T-helper 2 cell (primary cell): Measurements from ENCODE around the gene IKZF2.

Experiments used
- DNase-seq, 5 experiments: peaks; one replicate each; pipeline versions ENCODE4 v3.0.0 to v3.0.0-alpha.2; 2012 to 2022

IKZF2 gene

DNA sequence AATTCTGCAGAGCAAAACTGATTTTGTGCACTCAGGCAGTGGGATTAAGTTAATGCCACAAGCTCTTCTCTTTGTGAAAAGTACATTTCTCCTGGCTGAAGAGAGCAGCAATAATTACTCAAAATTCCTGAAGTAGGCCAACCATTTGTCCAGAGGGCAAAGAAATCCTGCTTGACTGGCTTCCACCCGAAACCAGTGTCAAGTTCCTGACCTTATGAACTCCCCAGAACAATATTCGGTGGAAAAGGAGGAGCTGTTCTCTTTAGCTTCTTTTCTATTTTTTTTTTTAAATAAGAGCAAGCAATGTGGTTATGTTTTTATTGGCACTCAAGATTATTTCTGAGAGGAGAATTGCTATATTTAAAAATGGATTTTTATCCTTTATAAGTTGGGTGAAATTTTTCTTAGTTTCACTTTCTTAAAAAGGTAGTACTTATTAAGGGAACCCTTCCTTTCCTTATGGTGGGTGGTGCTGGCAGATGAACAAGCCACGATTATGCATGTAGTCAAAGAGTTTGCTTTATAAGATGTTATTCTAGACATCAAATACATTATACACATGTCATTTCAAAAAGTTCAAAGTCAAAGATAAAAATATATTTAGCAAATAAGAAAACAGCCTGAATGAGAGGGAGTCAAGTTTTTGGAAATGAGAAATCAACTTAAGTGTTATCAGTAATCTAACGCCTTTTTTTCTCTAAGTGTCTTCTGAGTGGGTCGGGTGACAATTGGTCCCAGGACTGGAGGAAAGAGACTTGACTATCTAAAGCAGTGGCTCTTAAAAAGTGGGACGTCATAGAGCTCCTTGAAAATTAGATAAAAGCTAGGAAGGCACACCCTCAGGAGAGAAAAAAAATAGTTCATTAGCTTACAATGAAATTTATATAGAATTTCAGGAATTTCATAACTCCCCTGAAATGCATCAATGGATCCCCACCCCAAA, 194.5 kb downstream of the IKZF2 start:
- DNase-seq = peak in 1 of 5 experiments; percentile 81

GRCh38 chr2:212953170-212953920, 198.1 kb downstream of the IKZF2 start:
- peak in 1 of 5 experiments; percentile 68 for DNase-seq

GRCh38 chr2:212949786-212950185, 201.6 kb downstream of the IKZF2 start:
- no peak for DNase-seq
